Thyroid gland (tissue), 4 donors: ENCODE measurements around the gene COTL1.

Source experiments
- POLR2A ChIP-seq, 2 donors: fragments of 450-650 bp; IDR thresholded peaks; one replicate each; pipeline ENCODE4 v1.6.1; 2017; ENCODE audit warnings: antibody characterized with exemption in 2 of 2, mild to moderate bottlenecking in 2 of 2, moderate library complexity in 1 of 2
- TF ChIP-seq, protein P1 (sequence below), 6 experiments: fragments of 200-600 bp in 3 of 6; fragments of 450-650 bp in 3 of 6; sonication (generic) in 3 of 6; IDR thresholded peaks; one replicate each; pipeline ENCODE4 v1.5.1; 2016 to 2019; ENCODE audit warnings: antibody characterized with exemption in 6 of 6, mild to moderate bottlenecking in 2 of 6, inconsistent platforms in 1 of 6, moderate library complexity in 1 of 6

- TF ChIP-seq, protein P1, sequence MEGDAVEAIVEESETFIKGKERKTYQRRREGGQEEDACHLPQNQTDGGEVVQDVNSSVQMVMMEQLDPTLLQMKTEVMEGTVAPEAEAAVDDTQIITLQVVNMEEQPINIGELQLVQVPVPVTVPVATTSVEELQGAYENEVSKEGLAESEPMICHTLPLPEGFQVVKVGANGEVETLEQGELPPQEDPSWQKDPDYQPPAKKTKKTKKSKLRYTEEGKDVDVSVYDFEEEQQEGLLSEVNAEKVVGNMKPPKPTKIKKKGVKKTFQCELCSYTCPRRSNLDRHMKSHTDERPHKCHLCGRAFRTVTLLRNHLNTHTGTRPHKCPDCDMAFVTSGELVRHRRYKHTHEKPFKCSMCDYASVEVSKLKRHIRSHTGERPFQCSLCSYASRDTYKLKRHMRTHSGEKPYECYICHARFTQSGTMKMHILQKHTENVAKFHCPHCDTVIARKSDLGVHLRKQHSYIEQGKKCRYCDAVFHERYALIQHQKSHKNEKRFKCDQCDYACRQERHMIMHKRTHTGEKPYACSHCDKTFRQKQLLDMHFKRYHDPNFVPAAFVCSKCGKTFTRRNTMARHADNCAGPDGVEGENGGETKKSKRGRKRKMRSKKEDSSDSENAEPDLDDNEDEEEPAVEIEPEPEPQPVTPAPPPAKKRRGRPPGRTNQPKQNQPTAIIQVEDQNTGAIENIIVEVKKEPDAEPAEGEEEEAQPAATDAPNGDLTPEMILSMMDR (IDR thresholded peaks at IDR 0.05): no peak
- no peak for TF ChIP-seq POLR2A (IDR thresholded peaks at IDR 0.05)
Observed at GRCh38 chr16:84618581-84619460, 943 bp upstream of the COTL1 start.
